22Rv1 (cell line): ENCODE measurements around the gene GOLGA6D.

Source experiments
- ZFX ChIP-seq: fragments of 450-650 bp; IDR thresholded peaks from 2 replicates; pipeline ENCODE4 v1.6.1; 2017; ENCODE audit warnings: antibody characterized with exemption, borderline replicate concordance
- TF ChIP-seq, protein P1 (sequence below): fragments of 450-650 bp; IDR thresholded peaks from 2 replicates; pipeline ENCODE4 v1.5.1; 2017; ENCODE audit warnings: mild to moderate bottlenecking

- TF ChIP-seq, protein P1, sequence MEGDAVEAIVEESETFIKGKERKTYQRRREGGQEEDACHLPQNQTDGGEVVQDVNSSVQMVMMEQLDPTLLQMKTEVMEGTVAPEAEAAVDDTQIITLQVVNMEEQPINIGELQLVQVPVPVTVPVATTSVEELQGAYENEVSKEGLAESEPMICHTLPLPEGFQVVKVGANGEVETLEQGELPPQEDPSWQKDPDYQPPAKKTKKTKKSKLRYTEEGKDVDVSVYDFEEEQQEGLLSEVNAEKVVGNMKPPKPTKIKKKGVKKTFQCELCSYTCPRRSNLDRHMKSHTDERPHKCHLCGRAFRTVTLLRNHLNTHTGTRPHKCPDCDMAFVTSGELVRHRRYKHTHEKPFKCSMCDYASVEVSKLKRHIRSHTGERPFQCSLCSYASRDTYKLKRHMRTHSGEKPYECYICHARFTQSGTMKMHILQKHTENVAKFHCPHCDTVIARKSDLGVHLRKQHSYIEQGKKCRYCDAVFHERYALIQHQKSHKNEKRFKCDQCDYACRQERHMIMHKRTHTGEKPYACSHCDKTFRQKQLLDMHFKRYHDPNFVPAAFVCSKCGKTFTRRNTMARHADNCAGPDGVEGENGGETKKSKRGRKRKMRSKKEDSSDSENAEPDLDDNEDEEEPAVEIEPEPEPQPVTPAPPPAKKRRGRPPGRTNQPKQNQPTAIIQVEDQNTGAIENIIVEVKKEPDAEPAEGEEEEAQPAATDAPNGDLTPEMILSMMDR: no peak
- TF ChIP-seq ZFX: no peak
These were observed 19.7 kb downstream of the GOLGA6D start for GRCh38 chr15:75302318-75302717.
